Glomerular visceral epithelial cell (primary cell): Measurements from ENCODE around the gene APOB.

Experiments used
- DNase-seq: peaks from one replicate; pipeline ENCODE4 v3.0.0-alpha.2; 2016; ENCODE audit errors: extremely low spot score

Gene APOB

GRCh38 chr2:21003572-21004180, 40.2 kb downstream of the APOB start:
- DNase-seq, result no peak

- DNase-seq, result no peak
Measured at GRCh38 chr2:21002814-21003192, 41.1 kb downstream of the APOB start.

- no peak for DNase-seq
Measured at GRCh38 chr2:21001988-21002813, 41.7 kb downstream of the APOB start.

- no peak for DNase-seq
Measured at GRCh38 chr2:21001225-21001946, 42.5 kb downstream of the APOB start.

- DNase-seq, result no peak
Measured at GRCh38 chr2:20999906-21000645, 43.8 kb downstream of the APOB start.

GRCh38 chr2:20998972-20999905, 44.6 kb downstream of the APOB start:
- no peak for DNase-seq

- DNase-seq, result no peak
Measured at GRCh38 chr2:20997953-20998722, 45.7 kb downstream of the APOB start.

- DNase-seq, result no peak
Measured at GRCh38 chr2:20994130-20994529, 49.7 kb downstream of the APOB start.

GRCh38 chr2:20992201-20992711, 51.6 kb downstream of the APOB start:
- DNase-seq, result no peak

GRCh38 chr2:20990442-20991430, 53.1 kb downstream of the APOB start:
- no peak for DNase-seq

- no peak for DNase-seq
Measured at GRCh38 chr2:20989404-20989803, 54.5 kb downstream of the APOB start.

GRCh38 chr2:20988905-20989304, 55.0 kb downstream of the APOB start:
- DNase-seq, result no peak

GRCh38 chr2:20986024-20986939, 57.6 kb downstream of the APOB start:
- no peak for DNase-seq

- DNase-seq, result no peak
Measured at GRCh38 chr2:20985062-20985461, 58.8 kb downstream of the APOB start.

- no peak for DNase-seq
Measured at GRCh38 chr2:20984408-20984807, 59.5 kb downstream of the APOB start.

GRCh38 chr2:20983844-20984243, 60.0 kb downstream of the APOB start:
- no peak for DNase-seq

- no peak for DNase-seq
Measured at GRCh38 chr2:20982861-20983260, 61.0 kb downstream of the APOB start.
